Neural progenitor cell (in vitro differentiated cells): Measurements from ENCODE around the gene CYYR1. TPM values are rescaled to one million over a fixed set of nuclear protein-coding genes. Genes with fewer than 3 reads are reported as not detected.

ENCODE experiments used
- DNase-seq: peaks from one replicate; pipeline ENCODE4 v3.0.0-alpha.2; 2016; ENCODE audit warnings: low spot score
- H2AFZ ChIP-seq: fragments of 200-600 bp; sonication (generic); replicated peaks from 2 replicates; pipeline ENCODE4 v1.6.1; 2016; ENCODE audit warnings: antibody characterized with exemption
- H3F3A ChIP-seq: fragments of 200-600 bp; sonication (generic); 2 replicates; pipeline ENCODE4 v1.6.1; 2016; ENCODE audit warnings: antibody characterized with exemption, low read depth
- H3K27ac ChIP-seq: fragments of 200-600 bp; sonication (generic); 2 replicates; pipeline ENCODE4 v1.5.1; 2016; ENCODE audit warnings: mild to moderate bottlenecking
- H3K27me3 ChIP-seq: fragments of 200-600 bp; sonication (generic); 2 replicates; pipeline ENCODE4 v1.6.1; 2016; ENCODE audit warnings: mild to moderate bottlenecking, moderate library complexity
- H3K36me3 ChIP-seq: fragments of 200-600 bp; sonication (generic); 2 replicates; pipeline ENCODE4 v1.5.1; 2016
- H3K4me1 ChIP-seq: fragments of 200-600 bp; sonication (generic); 2 replicates; pipeline ENCODE4 v1.6.1; 2016; ENCODE audit warnings: mixed run types
- H3K4me2 ChIP-seq: fragments of 200-600 bp; sonication (generic); 2 replicates; pipeline ENCODE4 v1.6.1; 2016
- H3K4me3 ChIP-seq: fragments of 200-600 bp; sonication (generic); 2 replicates; pipeline ENCODE4 v1.5.1; 2016
- H3K79me2 ChIP-seq: fragments of 200-600 bp; sonication (generic); 2 replicates; pipeline ENCODE4 v1.6.1; 2016; ENCODE audit warnings: low read depth
- H3K9ac ChIP-seq: fragments of 200-600 bp; sonication (generic); 2 replicates; pipeline ENCODE4 v1.6.1; 2016
- H3K9me3 ChIP-seq: fragments of 200-600 bp; sonication (generic); 2 replicates; pipeline ENCODE4 v1.5.1; 2016; ENCODE audit warnings: low read depth
- H4K20me1 ChIP-seq: fragments of 200-600 bp; sonication (generic); 2 replicates; pipeline ENCODE4 v1.6.1; 2016; ENCODE audit warnings: low read depth
- H3K27ac Mint-ChIP-seq: 3 replicates; pipeline ENCODE4 v1.8.0; 2021; ENCODE audit warnings: mixed read lengths
- H3K27me3 Mint-ChIP-seq: 2 replicates; pipeline ENCODE4 v1.8.0; 2022; ENCODE audit warnings: low read depth, mild to moderate bottlenecking, inconsistent platforms, moderate library complexity, mixed read lengths; ENCODE audit not compliant: insufficient read depth
- H3K36me3 Mint-ChIP-seq: 3 replicates; pipeline ENCODE4 v1.8.0; 2021; ENCODE audit warnings: mixed read lengths
- H3K4me1 Mint-ChIP-seq: 3 replicates; pipeline ENCODE4 v1.8.0; 2021; ENCODE audit warnings: mixed read lengths
- H3K4me3 Mint-ChIP-seq: 3 replicates; pipeline ENCODE4 v1.8.0; 2021; ENCODE audit warnings: mild to moderate bottlenecking, moderate library complexity, mixed read lengths
- H3K9me3 Mint-ChIP-seq: 3 replicates; pipeline ENCODE4 v1.8.0; 2020; ENCODE audit warnings: mixed read lengths
- EZH2 ChIP-seq: fragments of 200-600 bp; sonication (generic); IDR thresholded peaks from 2 replicates; pipeline ENCODE4 v1.6.1; 2017; ENCODE audit warnings: antibody characterized with exemption, mild to moderate bottlenecking, moderate library complexity
- EZH2phosphoT487 ChIP-seq: fragments of 200-600 bp; sonication (generic); IDR thresholded peaks from 2 replicates; pipeline ENCODE4 v1.6.1; 2017; ENCODE audit warnings: antibody characterized with exemption
- total RNA-seq: library from RNA; depleted of rRNA; stranded (reverse); fragments of >200 nt; gene quantifications from 2 replicates; pipeline ENCODE4 v1.2.3, GENCODE V29; 2015; ENCODE audit warnings: low replicate concordance
- TF ChIP-seq, protein P1 (sequence below): fragments of 200-600 bp; sonication (generic); IDR thresholded peaks from 2 replicates; pipeline ENCODE4 v1.5.1; 2017; ENCODE audit warnings: antibody characterized with exemption, mild to moderate bottlenecking

The CYYR1 gene
- total RNA-seq, 1 donor from 2014 or later: 25.7 TPM

DNA sequence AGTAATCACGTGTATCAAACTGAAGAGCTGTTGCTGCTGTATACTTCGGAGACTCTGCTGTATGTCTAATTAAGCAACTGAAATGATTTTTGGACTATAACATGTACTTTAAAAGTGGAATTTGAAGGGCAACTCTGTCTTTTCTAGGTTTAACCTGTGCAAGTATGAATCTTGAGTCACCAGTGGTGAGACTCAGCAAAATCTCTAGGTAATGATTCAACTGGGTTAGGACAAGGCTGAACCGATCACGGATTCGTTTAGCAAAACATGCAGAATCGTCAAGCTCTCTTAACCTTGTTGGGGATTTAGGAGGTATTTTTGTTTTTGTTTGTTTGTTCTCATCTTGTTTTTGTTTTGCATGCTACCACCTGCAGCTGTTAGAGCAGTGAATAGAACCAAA is 149.6 kb downstream of the CYYR1 start:
- H3F3A ChIP-seq: no peaks in the 10 kb centered on the region
- H3K4me1 ChIP-seq: peaks cover 4% of the 10 kb centered on the region

DNA sequence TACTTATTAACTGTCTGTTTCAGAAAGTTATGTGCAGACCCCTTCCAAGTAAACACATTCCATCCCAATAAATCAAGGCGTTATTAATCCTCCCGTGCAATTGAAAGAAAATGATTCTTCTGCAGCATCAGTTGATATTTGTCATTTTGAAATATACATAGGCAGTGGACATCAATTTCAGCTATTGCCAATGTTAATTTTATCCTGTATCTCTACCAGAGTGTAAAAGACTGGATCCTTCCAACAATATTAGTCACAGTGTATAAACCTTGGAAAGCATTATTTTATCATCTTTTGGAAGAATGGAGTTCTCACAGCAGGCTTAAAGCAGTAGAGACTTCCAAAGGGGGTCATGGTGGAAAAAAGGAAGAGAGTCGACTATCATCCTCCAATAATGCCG is 150.4 kb downstream of the CYYR1 start:
- Histone ChIP-seq H3K27ac (no peak overlapping the region), H3K79me2 (no peaks in the 10 kb centered on the region), H3K4me3 (no peak overlapping the region), H3K9ac (no peak overlapping the region), H3K4me1 (peaks cover 4% of the 10 kb centered on the region), H4K20me1 (no peaks in the 10 kb centered on the region), H3F3A (no peaks in the 10 kb centered on the region), H3K36me3 (no peaks in the 10 kb centered on the region), H3K9me3 (no peaks in the 10 kb centered on the region), H3K4me2 (no peak overlapping the region), H3K27me3 (no peaks in the 10 kb centered on the region), H2AFZ (no peak overlapping the region)
- H3K27me3 Mint-ChIP-seq: no peaks in the 10 kb centered on the region
- H3K4me3 Mint-ChIP-seq: no peak overlapping the region
- H3K9me3 Mint-ChIP-seq: peaks cover 14% of the 10 kb centered on the region
- H3K4me1 Mint-ChIP-seq: no peaks in the 10 kb centered on the region
- TF ChIP-seq EZH2phosphoT487: no peak
- TF ChIP-seq, protein P1, sequence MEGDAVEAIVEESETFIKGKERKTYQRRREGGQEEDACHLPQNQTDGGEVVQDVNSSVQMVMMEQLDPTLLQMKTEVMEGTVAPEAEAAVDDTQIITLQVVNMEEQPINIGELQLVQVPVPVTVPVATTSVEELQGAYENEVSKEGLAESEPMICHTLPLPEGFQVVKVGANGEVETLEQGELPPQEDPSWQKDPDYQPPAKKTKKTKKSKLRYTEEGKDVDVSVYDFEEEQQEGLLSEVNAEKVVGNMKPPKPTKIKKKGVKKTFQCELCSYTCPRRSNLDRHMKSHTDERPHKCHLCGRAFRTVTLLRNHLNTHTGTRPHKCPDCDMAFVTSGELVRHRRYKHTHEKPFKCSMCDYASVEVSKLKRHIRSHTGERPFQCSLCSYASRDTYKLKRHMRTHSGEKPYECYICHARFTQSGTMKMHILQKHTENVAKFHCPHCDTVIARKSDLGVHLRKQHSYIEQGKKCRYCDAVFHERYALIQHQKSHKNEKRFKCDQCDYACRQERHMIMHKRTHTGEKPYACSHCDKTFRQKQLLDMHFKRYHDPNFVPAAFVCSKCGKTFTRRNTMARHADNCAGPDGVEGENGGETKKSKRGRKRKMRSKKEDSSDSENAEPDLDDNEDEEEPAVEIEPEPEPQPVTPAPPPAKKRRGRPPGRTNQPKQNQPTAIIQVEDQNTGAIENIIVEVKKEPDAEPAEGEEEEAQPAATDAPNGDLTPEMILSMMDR: no peak
- TF ChIP-seq EZH2: no peak
- no peak for DNase-seq
- H3K36me3 Mint-ChIP-seq: peaks cover 3% of the 10 kb centered on the region
- no peak overlapping the region for H3K27ac Mint-ChIP-seq

More for the DNA sequence above, 149.6 kb downstream of the CYYR1 start:
- no peak for DNase-seq
- Mint-ChIP-seq H3K9me3 (peaks cover 14% of the 10 kb centered on the region), H3K27me3 (no peaks in the 10 kb centered on the region), H3K4me3 (no peak overlapping the region), H3K4me1 (no peaks in the 10 kb centered on the region), H3K27ac (no peak overlapping the region), H3K36me3 (peaks cover 3% of the 10 kb centered on the region)
- no peak overlapping the region for H3K4me3 ChIP-seq
- H3K9ac ChIP-seq: no peak overlapping the region
- H3K9me3 ChIP-seq: no peaks in the 10 kb centered on the region
- H2AFZ ChIP-seq: peak overlapping the region; percentile 45
- H3K4me2 ChIP-seq: no peak overlapping the region
- TF ChIP-seq, protein P1: no peak
- TF ChIP-seq EZH2phosphoT487: no peak
- TF ChIP-seq EZH2: no peak
- H3K27ac ChIP-seq: peak overlapping the region; percentile 25
- H3K27me3 ChIP-seq: no peaks in the 10 kb centered on the region
- H3K79me2 ChIP-seq: no peaks in the 10 kb centered on the region
- H3K36me3 ChIP-seq: no peaks in the 10 kb centered on the region
- no peaks in the 10 kb centered on the region for H4K20me1 ChIP-seq

DNA sequence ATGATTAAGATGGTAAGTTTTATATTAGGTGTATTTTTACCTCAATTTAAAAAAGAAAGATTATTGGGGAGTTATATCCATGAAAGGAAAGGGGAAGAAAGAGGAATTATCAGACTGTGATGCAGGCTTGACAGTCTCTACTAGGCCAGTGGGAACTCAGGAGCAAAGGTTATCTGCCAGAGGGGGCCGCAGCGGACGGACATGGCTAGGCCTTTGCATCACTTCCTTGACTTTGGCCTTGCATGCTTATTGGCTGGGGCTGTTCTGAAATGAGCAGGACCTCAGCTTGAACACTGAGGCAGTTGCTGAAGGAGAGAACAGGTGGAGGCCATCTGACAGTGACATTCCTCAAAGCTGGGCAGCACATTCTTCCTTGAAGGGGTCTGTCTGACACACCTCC is 150.9 kb downstream of the CYYR1 start:
- no peaks in the 10 kb centered on the region for H4K20me1 ChIP-seq
- peaks cover 9% of the 10 kb centered on the region for H3K4me1 ChIP-seq
- no peaks in the 10 kb centered on the region for H3K9me3 ChIP-seq
- Mint-ChIP-seq H3K27ac (no peak overlapping the region), H3K9me3 (peaks cover 14% of the 10 kb centered on the region), H3K36me3 (peaks cover 3% of the 10 kb centered on the region), H3K27me3 (no peaks in the 10 kb centered on the region), H3K4me3 (no peak overlapping the region), H3K4me1 (no peaks in the 10 kb centered on the region)
- H3K36me3 ChIP-seq: no peaks in the 10 kb centered on the region
- TF ChIP-seq EZH2 (no peak), EZH2phosphoT487 (no peak)
- TF ChIP-seq, protein P1: no peak
- no peak overlapping the region for H3K27ac ChIP-seq
- no peak overlapping the region for H3K4me3 ChIP-seq
- no peak for DNase-seq
- no peaks in the 10 kb centered on the region for H3F3A ChIP-seq
- H3K79me2 ChIP-seq: no peaks in the 10 kb centered on the region
- H3K9ac ChIP-seq: no peak overlapping the region
- H3K4me2 ChIP-seq: no peak overlapping the region
- no peaks in the 10 kb centered on the region for H3K27me3 ChIP-seq
- H2AFZ ChIP-seq: no peak overlapping the region
